GM21723 (cell line): ENCODE results near the gene NEU4.
"Not testable (repeated sequence)": the region's sequence is repeated elsewhere in the genome, so short reads cannot be mapped to it uniquely, and the experiment has no call there.

Experiments
- ATAC-seq: cut with Tn5 transposase; IDR thresholded peaks from one replicate; pipeline ENCODE4 v1.9.1; 2021; ENCODE audit warnings: mild to moderate bottlenecking, moderate library complexity; ENCODE audit not compliant: unreplicated experiment

NEU4 gene, protein sequence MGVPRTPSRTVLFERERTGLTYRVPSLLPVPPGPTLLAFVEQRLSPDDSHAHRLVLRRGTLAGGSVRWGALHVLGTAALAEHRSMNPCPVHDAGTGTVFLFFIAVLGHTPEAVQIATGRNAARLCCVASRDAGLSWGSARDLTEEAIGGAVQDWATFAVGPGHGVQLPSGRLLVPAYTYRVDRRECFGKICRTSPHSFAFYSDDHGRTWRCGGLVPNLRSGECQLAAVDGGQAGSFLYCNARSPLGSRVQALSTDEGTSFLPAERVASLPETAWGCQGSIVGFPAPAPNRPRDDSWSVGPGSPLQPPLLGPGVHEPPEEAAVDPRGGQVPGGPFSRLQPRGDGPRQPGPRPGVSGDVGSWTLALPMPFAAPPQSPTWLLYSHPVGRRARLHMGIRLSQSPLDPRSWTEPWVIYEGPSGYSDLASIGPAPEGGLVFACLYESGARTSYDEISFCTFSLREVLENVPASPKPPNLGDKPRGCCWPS

GRCh38 chr2:241808721-241809382 lies at the start of gene NEU4:
Gene NEU4, plus strand, starts transcription at chr2:241809193. Its CDS starts 5,292 bp downstream, at chr2:241814485.
- no peak for ATAC-seq

DNA sequence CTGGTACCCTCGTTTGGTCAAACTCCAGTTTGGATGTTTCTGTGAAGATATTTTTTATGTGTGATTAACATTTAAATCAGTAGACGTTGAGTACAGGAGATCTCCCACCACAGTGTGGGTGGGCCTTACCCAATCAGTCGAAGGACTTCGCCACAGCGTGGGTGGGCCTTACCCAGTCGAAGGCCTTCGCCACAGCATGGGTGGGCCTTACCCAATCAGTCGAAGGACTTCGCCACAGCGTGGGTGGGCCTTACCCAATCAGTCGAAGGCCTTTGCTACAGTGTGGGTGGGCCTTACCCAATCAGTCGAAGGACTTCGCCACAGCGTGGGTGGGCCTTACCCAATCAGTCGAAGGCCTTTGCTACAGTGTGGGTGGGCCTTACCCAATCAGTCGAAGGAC lies 49.1 kb upstream of the NEU4 start:
- not testable (repeated sequence) for ATAC-seq

DNA sequence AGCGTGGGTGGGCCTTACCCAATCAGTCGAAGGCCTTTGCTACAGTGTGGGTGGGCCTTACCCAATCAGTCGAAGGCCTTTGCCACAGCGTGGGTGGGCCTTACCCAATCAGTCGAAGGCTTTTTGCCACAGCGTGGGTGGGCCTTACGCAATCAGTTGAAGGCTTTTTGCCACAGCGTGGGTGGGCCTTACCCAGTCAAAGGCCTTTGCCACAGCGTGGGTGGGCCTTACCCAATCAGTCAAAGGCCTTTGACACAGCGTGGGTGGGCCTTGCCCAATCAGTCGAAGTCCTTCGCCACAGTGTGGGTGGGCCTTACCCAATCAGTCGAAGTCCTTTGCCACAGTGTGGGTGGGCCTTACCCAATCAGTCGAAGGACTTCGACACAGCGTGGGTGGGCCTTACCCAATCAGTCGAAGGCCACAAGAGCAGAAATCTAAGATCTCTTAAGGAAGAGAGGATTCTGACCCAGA lies 48.7 kb upstream of the NEU4 start:
- ATAC-seq, result no peak

GRCh38 chr2:241762321-241762932 lies 46.6 kb upstream of the NEU4 start:
- no peak for ATAC-seq

- ATAC-seq, result no peak
These were observed 46.0 kb upstream of the NEU4 start for GRCh38 chr2:241762933-241763369.

GRCh38 chr2:241763551-241764274 lies 45.3 kb upstream of the NEU4 start:
- no peak for ATAC-seq

DNA sequence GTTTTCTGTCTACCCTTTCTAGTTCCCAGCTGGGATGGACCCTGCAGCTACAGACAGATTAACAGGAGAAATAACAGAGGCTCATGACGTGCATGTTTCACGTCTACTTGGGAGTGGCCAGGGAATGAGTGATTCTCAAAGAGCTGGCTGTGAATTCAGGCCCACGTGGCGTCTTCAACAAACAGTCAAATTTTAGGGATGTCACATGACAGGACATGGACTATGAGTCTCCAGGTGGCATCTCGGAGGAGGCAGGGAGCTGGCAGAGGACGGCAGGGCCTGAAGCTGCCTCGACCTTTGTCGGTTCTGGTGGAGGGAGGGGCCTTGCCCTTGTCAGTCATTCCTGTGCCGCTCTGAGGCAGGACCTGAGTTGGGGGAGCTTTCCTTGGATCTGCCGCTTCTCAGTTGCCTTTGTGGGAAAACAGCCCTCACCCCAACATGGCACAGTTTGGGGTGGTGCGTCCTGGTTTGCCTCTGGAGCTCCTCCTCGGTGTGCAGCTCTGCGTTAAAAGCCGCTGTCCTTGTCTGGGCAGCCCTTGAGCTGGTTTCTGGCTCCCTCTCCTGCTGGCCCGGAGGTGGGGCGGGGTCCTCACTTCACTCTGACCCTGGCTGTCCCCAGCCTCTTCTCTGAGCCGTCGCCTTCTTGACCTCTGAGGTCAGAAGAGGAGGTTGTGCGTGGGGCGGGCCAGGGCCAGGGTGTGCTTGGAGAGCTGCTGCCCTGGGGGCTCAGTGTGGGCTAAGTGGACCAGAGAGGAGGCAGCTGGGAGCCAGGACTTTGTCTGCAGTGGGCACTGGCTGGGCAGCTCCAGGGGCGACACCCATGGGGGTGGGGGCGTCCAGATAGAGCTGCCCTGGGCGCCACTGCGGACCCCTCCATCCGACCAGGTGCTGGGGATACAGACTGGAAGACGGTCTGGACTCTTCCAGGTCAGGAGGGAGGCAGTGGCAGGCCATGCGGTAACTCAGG lies 44.4 kb upstream of the NEU4 start:
- ATAC-seq, result no peak

DNA sequence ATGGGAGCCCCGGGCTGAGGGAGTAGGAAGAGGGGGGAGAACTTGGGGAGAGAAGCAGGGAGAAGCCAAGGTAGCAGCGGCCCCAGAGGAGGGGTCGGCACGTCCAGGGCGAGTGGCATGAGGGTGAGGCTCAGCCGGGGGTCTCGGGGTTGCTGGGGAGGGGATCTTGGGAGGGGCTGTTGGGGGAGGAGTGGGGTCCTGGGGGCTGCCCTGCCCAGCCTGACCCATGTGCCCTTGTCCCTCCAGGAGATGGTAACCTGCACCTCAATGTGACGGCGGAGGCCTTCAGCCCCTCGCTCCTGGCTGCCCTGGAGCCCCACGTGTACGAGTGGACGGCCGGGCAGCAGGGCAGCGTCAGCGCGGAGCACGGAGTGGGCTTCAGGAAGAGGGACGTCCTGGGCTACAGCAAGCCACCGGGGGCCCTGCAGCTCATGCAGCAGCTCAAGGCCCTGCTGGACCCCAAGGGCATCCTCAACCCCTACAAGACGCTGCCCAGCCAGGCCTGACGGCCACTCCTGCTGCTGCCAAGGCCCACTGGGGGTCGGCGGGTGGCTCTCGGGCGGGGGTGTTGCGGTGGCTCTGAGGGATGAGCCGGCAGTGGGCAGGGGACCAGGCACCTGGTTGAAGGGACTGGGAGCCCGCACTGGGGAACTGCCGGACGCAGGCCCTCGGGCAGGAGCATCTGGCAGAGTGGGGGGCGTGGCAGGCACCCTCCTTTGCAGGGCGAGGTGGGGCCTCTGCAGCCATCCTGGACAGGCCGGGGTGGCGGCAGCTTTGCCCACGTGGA lies 41.3 kb upstream of the NEU4 start:
- ATAC-seq, result no peak

DNA sequence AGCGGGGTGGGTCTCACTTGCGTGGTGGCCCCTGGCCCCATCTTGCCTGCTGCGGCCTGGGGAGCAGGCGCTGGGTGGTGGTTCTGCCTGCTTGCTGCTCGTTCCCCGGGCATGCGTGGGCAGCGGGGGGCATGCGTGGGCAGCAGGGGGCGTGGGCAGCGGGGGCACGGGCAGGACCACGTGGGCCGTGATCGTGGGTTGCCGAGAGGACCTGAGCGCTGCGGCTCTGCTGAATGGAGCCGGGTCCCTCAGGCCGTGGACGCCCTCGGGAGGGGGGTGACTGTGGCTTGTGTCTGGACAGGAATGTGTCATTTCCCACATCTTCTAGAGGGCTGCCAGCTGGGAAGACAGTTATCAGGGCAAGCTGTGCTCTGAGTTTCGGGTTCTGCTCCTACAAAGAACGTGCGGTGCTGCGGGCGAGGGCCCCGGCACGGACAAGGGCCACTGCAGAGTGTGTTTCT lies 40.7 kb upstream of the NEU4 start:
- no peak for ATAC-seq

GRCh38 chr2:241768850-241769249 lies 40.1 kb upstream of the NEU4 start:
- no peak for ATAC-seq

DNA sequence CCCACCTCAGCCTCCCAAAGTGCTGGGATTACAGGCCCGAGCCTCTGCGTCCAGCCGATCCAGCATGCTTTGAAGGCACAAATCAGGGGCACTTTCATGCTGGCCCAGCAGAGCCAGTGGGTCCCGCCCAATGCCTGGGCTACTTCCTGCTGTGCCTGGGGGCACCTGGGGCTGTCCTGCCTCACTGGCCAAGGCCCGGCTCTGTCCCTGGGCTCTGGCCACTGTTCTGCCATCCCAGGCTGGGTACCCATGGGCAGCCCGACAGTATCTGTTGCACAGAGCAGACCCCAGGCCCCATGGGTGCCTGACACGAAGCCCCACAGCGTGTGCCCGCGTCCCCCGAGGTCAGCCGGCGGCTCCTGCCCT lies 39.2 kb upstream of the NEU4 start:
- ATAC-seq, result no peak

GRCh38 chr2:241770185-241770935 lies 38.6 kb upstream of the NEU4 start:
- no peak for ATAC-seq

DNA sequence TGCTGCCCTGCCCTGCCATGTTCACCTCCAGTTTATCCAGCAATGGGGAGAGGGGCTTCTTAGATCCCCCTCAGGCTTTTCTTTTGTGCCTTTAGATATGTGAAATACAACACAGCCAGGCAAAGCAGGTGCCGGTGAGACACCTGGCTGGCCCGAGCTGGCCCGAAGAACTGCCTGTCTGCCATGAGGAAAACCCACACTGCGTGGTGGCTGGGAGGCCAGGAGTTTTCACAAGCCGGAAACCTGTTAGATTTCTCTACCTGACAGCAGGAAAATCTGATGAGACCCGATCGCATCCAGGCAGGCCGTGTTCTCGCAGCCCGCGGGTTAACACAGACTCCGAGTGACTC lies 38.1 kb upstream of the NEU4 start:
- no peak for ATAC-seq

DNA sequence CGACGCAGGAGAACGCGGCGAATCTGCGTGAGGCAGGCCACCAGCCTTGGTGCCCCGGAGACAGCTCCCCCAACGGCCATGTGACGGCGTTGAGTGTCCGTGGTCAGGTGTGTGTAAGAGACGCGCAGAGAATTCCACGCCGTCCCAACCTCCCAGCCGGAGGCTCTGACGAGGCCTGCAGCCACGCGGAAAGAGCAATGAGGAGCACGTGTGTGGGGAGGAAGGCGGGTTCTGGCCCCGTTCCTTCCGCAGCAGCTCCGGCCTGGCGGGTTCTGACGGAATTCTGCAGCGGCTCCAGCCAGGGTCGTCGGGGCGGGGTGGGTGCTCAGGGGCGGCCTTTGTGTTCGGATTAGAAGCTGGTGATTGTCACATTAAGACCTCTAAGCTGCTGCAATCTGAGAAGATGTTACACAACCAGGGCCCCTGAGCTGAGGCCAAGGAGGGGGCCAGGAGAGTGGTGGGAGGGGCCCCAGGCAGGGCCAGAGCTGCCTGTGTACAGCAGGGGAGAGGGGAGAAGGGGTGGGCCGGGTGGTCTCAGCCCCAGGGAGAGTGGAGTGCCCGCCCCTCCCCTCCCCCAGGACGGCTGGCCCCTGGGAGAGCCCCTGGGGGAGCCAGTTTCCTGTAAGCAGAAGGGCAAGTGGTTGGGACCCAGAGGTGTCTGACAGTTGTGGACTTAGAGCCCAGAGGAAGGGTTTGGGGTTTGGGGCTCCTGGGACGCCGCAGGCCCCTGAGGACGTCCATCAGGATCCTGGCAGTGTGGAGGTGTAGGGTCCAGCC lies 37.5 kb upstream of the NEU4 start:
- ATAC-seq, result no peak

DNA sequence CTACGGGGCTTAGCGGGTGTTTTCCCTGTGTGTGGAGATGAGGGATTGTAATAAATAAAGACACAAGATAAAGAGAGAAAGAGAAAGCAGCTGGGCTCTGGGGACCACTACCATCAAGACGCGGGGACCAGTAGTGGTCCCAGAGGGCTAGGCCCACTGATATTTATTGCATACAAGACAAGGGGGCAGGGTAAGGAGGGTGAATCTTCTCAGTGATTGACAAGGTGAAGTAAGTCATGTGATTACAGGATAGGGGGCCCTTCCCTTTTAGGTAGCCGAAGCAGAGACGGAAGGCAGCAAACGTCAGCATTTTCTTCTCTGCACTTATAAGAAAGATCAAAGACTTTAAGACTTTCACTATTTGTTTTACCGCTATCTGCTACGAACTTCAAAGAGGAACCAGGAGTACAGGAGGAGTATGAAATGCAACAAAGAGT lies 36.9 kb upstream of the NEU4 start:
- ATAC-seq, result no peak

DNA sequence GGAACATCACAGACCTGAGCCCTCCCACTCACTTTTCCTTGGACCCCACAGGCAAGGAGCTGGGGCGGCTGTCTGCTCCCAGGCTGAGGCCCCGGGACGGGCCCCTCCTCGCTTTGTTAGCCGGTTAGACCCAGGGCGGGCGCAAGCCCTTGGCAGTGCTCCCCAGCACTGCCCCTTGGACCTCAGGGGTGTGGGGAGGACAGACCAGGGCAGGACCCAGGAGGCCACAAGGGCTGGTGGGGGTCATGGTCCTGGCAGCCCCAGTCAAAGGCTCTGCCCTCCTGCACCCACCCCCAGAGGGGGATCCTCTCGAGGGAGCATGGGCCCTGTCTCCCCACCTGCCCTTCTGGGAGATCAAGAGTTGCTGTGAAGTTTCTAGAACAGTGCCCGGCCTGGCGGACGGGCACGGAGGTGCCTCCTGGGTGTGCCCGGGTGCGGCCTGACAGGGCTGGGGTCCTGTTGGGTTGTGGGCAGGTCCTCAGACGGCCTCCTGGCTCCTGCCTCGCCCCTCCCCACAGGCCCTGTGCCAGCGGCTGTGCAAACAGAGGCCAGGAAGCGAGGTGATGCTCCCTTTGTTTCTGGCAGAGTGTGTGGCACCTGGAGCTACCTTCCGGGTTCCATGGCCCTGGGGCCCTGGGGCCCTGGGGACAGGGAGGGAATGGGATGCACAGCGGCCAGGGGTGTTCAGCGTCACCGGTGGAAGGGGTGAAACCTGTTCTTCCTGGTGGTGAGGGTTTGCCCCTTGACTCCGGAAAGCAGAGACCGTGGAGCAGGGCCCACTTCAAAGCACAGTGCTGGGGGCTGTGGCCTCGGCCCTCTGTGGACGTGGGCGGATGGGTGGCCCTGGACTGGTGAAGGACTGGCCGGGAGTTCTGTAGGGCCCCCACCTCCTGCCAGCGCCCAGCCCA lies 35.2 kb upstream of the NEU4 start:
- ATAC-seq, result no peak
